ENCODE measurements around the gene RHBDF2.
"Not testable (repeated sequence)": the region's sequence is repeated elsewhere in the genome, so short reads cannot be mapped to it uniquely, and the experiment has no call there.

Gene RHBDF2

GRCh38 chr17:76537578-76538280 lies 36.5 kb upstream of the RHBDF2 start, which contains the start of gene CYGB:
TSS of gene CYGB (minus strand) at chr17:76537709. CDS start at chr17:76537542, 167 bp downstream.
- no peak for DNase-seq

DNA sequence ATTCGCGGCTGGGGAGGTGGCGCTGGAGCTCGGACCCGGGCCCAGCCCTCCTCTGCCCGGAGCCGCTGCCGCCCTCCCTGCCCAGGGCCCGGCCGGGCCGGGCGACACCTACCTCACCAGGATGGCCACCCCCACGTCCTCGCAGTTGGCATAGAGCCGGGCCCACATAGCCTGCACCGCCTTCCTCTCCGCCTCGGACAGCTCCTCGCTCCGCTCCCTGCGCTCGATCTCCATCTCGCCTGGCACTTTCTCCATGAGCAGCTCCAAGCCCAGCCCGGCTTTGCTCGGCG lies 36.0 kb upstream of the RHBDF2 start:
- no peak for DNase-seq

DNA sequence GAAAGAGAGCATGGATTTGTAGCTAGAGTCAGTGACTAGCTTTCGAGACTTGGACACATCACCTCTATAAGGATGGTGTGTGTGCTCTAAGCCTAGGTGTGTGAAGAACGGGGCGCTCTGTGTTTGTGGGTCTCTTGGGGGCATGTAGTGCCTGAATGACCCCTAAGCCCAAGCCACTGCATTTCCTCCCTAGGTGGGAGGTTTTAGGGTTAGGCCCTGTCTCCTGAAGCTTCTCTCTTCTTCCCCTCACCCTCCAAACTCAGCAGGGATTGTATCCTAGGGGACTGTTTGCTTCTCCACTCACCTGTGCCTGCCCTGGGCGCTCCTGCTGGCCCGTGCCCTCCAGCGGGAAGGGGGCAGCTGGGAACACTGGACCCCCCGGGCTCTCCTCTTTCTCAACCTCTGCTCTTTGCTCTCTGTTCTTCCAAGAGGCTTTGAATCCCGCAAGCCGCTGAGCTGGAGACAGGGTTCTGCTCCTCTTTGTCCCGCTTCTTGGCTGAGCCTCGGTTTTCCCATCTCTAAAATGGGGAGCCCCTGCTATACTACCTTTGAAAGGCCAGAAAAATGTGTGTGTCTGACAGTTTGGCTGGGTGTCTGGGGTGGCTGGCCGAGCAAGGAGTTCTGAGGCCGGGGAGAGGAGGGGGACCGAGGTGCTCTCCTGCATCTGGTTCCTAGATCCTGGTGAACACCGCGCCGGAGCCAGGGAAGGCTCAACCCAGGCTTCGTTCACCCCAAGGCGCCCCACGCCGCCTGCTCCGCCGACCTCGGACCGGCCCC lies 35.5 kb upstream of the RHBDF2 start:
- no peak for DNase-seq

DNA sequence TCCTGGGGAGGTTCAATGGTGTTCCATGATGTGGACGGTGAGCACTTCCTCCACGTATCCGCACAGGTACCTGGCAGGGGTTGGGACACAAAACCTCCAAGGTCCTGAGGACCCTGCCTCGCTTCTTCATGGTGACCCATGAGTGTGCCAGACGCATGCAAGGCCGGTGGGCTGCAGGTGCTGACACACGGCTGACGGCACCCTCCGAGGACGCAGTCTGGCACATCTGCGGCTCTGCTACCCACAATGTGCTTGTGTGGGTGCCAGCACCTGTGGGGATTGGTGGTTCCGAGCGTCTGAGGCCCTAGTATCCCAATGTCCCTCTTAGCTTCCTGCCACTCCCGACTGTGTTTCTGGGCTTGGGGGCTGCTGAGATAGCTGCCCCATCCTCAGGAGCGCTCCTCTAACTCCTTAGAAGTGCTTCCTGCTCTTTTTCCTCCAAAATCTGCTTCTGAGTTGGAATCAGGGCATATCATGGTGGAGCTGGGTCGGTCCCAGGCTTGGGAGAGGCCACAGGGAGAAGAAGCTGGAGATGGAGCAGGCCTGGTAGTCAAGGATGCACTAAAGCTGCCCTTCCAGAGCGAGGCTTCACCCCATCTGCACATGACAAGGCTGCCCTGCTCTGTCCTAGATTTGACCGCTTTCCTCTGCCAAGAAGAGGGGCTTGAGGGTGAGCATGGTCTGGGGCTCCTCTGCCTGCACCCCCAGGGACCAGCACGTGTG lies 34.7 kb upstream of the RHBDF2 start:
- DNase-seq = no peak

DNA sequence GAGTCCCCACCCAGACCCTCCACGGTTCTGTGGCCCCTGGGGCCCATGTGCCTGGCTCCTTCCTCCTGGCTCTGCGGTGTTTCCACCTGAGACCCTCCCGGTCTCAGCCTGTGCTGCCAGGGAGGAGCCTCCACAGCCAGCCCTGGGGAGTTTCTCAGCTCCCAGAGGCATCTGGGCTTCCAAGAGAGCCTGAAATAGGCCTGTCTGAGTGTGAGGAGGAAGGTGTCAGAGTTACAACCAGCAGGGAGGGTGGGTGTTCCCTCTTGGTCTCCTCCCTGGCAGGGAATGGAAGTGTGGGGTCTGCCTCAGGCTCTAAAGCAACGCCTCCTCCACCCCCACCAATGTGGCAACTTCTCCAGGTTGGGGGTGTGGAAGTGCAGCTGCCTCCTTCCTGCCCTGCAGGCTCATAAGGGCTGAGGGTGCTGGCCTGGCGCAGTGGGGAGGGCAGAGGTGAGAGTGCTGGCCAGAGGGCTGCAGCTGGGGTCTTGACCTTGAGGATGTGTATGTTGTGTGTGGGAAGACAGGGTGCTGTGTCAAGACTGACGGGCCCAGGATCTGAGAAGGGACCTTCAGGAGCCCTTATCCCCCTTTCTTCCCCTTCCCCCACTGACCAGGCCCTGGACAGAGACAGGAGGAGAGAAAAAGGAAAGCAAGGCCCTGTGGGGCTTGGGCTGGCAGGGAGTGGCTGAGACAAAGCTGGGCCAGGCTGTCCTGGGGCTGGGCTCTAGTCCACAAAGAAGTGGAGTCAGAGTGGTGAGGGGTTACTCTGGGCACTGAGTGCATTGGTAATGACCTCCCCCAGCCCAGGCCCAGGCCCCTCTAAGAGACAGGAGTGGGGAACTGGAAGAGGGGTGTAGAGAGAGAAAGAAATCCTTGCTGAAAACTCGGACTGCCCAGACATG lies 33.9 kb upstream of the RHBDF2 start:
- no peak for DNase-seq

DNA sequence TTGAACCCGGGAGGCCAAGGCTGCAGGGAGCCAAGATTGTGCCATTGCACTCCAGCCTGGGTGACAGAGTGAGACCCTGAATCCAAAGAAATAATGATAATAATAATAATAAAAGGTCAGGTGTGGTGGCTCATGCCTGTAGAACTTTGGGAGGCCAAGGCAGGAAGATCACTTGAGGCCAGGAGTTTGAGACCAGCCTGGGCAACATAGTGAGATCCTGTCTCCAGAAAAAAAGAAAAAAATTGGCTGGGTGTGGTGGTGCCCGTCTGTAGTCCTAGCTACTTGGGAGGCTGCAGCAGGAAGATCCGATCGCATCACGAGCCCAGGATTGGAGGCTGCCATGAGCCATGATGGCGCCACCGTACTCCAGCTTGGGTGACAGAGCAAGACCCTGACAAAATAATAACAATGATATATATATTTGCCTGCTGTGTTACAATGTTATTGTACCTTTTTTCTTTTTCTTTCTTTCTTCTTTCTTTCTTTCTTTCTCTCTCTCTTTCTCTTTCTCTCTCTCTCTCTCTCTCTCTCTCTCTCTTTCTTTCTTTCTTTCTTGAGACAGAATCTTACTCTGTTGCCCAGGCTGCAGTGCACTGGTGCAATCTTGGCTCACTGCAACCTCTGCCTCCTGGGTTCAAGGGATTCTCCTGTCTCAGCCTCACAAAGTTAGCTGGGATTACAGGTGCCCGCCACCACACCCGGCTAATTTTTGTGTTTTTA lies 32.6 kb upstream of the RHBDF2 start:
- not testable (repeated sequence) for DNase-seq

DNA sequence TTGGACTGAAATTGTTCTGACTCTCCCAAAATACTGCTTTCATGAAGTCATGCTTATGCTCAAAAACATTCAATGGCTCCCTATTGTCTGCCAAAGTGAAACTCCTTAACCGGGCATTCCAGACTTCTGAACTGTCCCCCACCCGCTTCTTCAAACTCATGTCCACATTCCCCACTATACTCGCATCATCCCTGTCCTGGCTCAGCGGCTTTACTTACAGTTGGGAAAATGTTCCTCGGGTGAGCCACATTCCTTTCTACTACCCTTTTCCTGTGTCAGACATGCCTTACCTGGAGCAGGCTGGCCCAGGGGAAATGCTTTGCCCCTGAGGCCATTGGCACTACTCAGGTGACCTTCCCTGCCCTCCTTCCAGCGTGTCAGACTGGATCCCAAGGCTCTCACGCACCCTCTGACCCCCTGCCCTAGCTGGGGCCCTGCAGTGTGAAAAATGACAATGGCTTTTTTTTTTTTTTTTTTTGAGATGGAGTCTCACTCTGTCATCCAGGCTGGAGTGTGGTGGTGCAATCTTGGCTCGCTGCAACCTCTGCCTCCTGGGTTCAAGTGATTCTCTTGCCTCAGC lies 30.9 kb upstream of the RHBDF2 start:
- DNase-seq = no peak

DNA sequence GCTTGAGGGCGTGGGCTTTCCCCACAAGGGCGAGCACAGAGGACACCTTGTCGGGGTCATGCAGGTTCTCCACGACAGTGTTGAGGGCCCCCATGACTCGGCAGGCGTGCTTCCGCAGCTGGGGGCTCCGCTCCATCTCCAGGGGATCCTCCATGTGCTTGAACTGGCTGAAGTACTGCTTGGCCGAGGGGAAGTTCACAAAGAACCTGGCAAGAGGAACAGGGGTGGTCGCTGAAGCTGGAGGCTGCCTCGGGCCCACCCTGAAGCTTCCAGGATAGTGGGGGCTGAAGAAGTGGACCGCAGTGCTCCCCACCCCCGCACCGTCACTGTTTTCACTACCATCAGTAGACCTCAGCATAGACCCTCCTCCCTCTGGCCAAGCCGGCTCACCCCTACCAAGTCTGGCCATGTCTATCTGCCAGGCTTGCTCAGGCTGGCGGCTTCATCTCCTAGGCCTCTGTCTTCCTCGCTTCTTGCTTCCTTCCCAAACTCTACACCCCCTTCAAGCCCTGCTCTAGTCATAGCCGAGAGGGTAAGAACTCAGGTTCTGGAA lies 30.3 kb upstream of the RHBDF2 start:
- no peak for DNase-seq

DNA sequence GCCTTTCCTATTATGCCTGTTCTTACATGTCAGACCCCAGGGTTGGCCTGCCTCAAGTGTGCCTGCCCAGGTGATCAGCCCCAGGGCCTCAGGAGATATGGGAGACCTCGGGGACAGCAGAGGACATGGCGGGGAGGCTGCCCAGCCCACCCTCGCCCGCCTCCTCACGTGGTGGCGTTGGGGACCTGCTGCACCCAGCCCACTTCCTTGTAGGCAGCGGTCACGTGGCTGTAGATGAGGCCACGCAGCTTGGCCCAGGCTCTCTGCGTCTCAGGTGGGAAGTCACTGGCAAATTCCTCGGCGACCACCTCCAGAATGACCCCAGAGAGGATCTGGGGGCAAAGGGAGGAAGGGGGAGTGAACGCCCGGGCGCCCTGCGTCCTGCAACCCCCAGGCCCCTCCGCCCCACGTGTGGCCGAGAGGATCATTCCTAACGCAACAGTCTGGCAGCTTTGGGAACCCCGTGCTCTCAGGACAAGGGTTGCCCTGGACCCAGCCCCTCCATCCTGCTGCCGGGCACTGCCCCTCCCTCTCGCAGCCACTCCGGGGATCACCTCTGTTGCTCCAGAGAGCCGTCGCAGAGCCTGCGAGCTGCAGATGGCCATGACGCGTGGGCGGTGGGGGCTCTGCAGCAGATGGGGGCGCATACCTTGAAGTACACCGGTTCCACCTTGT lies 29.7 kb upstream of the RHBDF2 start:
- DNase-seq = no peak

GRCh38 chr17:76530095-76530723 lies 29.0 kb upstream of the RHBDF2 start:
- no peak for DNase-seq

DNA sequence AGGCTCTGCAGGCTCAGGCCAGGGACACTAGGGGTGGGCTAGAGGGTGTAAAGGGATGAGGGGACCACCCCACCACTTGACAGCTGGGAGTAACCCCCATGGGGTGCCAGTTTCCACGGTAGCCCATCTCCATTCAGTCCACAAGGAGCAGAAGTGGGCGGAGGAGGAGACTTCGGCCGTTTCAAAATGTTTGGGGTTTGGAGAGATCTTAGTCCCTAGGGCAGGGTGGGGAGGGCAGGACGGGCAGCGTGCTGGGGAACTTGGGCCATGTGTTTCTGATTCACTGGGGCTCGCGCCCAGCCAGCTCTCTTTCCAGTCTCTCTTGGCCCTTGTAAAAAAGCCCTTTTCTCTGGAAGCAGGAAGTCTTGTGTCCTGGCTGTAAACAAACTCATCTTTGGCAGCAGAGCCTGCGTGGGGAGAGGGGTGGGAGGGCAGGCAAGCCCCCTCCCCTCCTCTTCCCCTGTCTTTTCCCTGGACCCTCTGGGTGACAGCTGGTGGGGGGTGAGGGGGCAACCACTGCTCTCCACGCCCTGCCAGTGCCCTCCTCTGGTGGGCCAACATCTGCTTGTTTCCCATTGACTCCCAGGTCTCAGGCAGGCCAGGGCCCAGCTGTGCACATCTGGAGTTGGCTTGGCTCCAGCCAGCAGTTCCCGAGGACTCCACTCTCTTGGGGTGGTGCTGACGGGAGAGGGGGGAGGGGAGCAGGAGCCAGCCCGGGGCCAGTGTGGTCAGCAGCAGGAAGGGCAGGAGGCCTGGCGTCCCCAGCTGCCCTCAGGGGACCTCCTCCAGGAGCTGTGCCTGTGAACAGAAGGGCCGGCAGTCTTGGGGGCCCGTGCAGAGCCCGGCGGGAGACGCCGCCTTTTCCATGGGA lies 28.2 kb upstream of the RHBDF2 start:
- no peak for DNase-seq

GRCh38 chr17:76528528-76529223 lies 27.5 kb upstream of the RHBDF2 start:
- DNase-seq = no peak

- no peak for DNase-seq
Observed at GRCh38 chr17:76528156-76528527, 26.9 kb upstream of the RHBDF2 start.

GRCh38 chr17:76527430-76528111 lies 26.3 kb upstream of the RHBDF2 start:
- DNase-seq = no peak

GRCh38 chr17:76527016-76527415 lies 25.8 kb upstream of the RHBDF2 start:
- not testable (repeated sequence) for DNase-seq

DNA sequence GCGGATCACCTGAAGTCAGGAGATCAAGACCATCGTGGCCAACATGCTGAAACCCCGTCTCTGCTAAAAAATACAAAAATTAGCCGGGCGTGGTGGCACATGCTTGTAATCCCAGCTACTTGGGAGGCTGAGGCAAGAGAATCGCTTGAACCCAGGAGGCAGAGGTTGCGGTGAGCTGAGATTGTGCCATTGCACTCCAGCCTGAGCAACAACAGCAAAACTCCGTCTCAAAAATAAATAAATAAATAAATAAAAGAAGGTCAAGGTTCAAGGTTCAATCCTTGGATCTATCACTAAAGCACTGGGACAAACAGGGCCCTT lies 24.2 kb upstream of the RHBDF2 start:
- not testable (repeated sequence) for DNase-seq

GRCh38 chr17:76524598-76525512 lies 23.6 kb upstream of the RHBDF2 start:
- no peak for DNase-seq

All from NCI-H510A treated with DMSO at 0.1 percent for 48 hours (cell line).